HL-60 (cell line): Measurements from ENCODE around the gene CFAP99.

Experiments used
- DNase-seq, 2 experiments: peaks; one replicate each; pipeline ENCODE4 v3.0.0-alpha.2; 2010 to 2020; ENCODE audit warnings: low read depth in 1 of 2, low spot score in 1 of 2
- H3K27ac ChIP-seq: fragments of 250-450 bp; sonication (Bioruptor Pico); replicated peaks from 2 replicates; pipeline ENCODE4 v1.5.1; 2020; ENCODE audit warnings: mild to moderate bottlenecking, moderate library complexity
- H3K27me3 ChIP-seq: fragments of 250-450 bp; sonication (Bioruptor Pico); 2 replicates; pipeline ENCODE4 v1.5.1; 2021; ENCODE audit warnings: mild to moderate bottlenecking, moderate library complexity; ENCODE audit not compliant: insufficient read depth, poor library complexity, severe bottlenecking
- H3K4me3 ChIP-seq: replicated peaks from 2 replicates; pipeline ENCODE4 v1.5.1; 2011; ENCODE audit warnings: mild to moderate bottlenecking, control low read depth, low read length; ENCODE audit not compliant: insufficient read depth
- CTCF ChIP-seq: IDR thresholded peaks from one replicate; pipeline ENCODE4 v1.5.1; 2011; ENCODE audit warnings: low read length, control low read depth, inconsistent platforms; ENCODE audit not compliant: insufficient read depth
- GABPA ChIP-seq: IDR thresholded peaks from 2 replicates; pipeline ENCODE4 v1.6.1; 2012; ENCODE audit warnings: low read depth
- POLR2AphosphoS5 ChIP-seq: IDR thresholded peaks from 2 replicates; pipeline ENCODE4 v1.6.1; 2012; ENCODE audit warnings: low read depth
- REST ChIP-seq: IDR thresholded peaks from 2 replicates; pipeline ENCODE4 v1.6.1; 2012; ENCODE audit warnings: low read depth; ENCODE audit not compliant: insufficient replicate concordance
- SPI1 ChIP-seq: IDR thresholded peaks from 2 replicates; pipeline ENCODE4 v1.6.1; 2012; ENCODE audit warnings: low read depth, mild to moderate bottlenecking, borderline replicate concordance

The CFAP99 gene

GRCh38 chr4:2468456-2469191 lies 49.9 kb downstream of the CFAP99 start, which contains the start of gene RNF4:
Gene RNF4, plus strand, starts transcription at chr4:2469106. Its CDS starts 21,388 bp downstream, at chr4:2490494.
- Histone ChIP-seq H3K4me3 (peak within 1 kb of the TSS; percentile 97), H3K27ac (peak within 1 kb of the TSS; percentile 95), H3K27me3 (no peaks in the 10 kb centered on the region)
- DNase-seq, result peak; percentile 94 to 98
- peak; percentile 58 for TF ChIP-seq REST
- no peak; the same call in 1 of the 2 replicates for TF ChIP-seq POLR2AphosphoS5
- peak; percentile 84 for TF ChIP-seq GABPA
- TF ChIP-seq SPI1, result peak; percentile 89
- no peak for TF ChIP-seq CTCF

- TF ChIP-seq SPI1 (no peak), GABPA (peak; percentile 39; the same call in 1 of the 2 replicates), POLR2AphosphoS5 (0 out of 2 replicates have a peak, but pooled peaks have one; percentile 18), CTCF (no peak), REST (no peak)
- peak overlapping the region; percentile 97 for H3K4me3 ChIP-seq
- peak overlapping the region; percentile 95 for H3K27ac ChIP-seq
- H3K27me3 ChIP-seq, result no peaks in the 10 kb centered on the region
- DNase-seq, result peak in 1 of 2 experiments; percentile 60
These were observed 50.6 kb downstream of the CFAP99 start for GRCh38 chr4:2469192-2469984.

- Histone ChIP-seq H3K27me3 (no peaks in the 10 kb centered on the region), H3K4me3 (peak overlapping the region; percentile 97; the same call in 1 of the 2 replicates), H3K27ac (no peak overlapping the region)
- no peak for DNase-seq
- no peak for TF ChIP-seq REST
- no peak for TF ChIP-seq CTCF
- no peak for TF ChIP-seq POLR2AphosphoS5
These were observed 52.0 kb downstream of the CFAP99 start for GRCh38 chr4:2470791-2471190.
